IMR-90 (cell line): ENCODE results near the gene ALAS1. TPM values are rescaled to one million over a fixed set of nuclear protein-coding genes. Genes with fewer than 3 reads are reported as not detected.

ENCODE experiments used
- ATAC-seq: fragments of 200-7000 bp; cut with Tn5 transposase; 2 replicates; pipeline ENCODE4 v1.9.1; 2020; ENCODE audit warnings: low read depth, mild to moderate bottlenecking, moderate library complexity
- BruUV-seq: library from RNA; stranded (reverse); fragments of 400-500 nt; replicated peaks from 2 replicates; lab custom pipeline; 2021; lab: Mats Ljungman, UMichigan
- CTCF ChIA-PET: fragments of 300-600 bp; formaldehyde crosslinking; extraction: SDS; loops from one replicate; lab custom pipeline; 2021; ENCODE audit warnings: antibody characterized with exemption; lab: Yijun Ruan, JAX
- POLR2A ChIA-PET: fragments of 300-600 bp; sonication (Branson Sonifier 250); formaldehyde crosslinking; loops from one replicate; lab custom pipeline; 2022; ENCODE audit warnings: antibody characterized with exemption; ENCODE audit not compliant: unreplicated experiment; lab: Charles Lee
- DNase-seq: peaks from one replicate; pipeline ENCODE4 v3.0.0; 2013
- H2AFZ ChIP-seq: replicated peaks from 2 replicates; pipeline ENCODE3; 2013; ENCODE audit warnings: low read length, mild to moderate bottlenecking; ENCODE audit not compliant: poor library complexity
- H2AK5ac ChIP-seq: 2 replicates; pipeline ENCODE4 v1.6.1; 2013; ENCODE audit warnings: low read depth, low read length, inconsistent platforms
- H2AK9ac ChIP-seq: replicated peaks from 2 replicates; pipeline ENCODE3; 2013; ENCODE audit warnings: mild to moderate bottlenecking, low read depth, low read length, moderate library complexity; ENCODE audit not compliant: poor library complexity
- H2BK120ac ChIP-seq: 2 replicates; pipeline ENCODE4 v1.6.1; 2013; ENCODE audit warnings: low read depth, low read length, inconsistent platforms
- H2BK15ac ChIP-seq: 3 replicates; pipeline ENCODE4 v1.6.1; 2013; ENCODE audit warnings: low read depth, low read length, inconsistent platforms
- H2BK20ac ChIP-seq: 2 replicates; pipeline ENCODE4 v1.6.1; 2013; ENCODE audit warnings: low read depth, mild to moderate bottlenecking, inconsistent platforms, low read length, moderate library complexity
- H2BK5ac ChIP-seq: 2 replicates; pipeline ENCODE4 v1.6.1; 2013; ENCODE audit warnings: mild to moderate bottlenecking, low read depth, low read length, inconsistent platforms; ENCODE audit not compliant: poor library complexity, severe bottlenecking
- H3K14ac ChIP-seq: replicated peaks from 2 replicates; pipeline ENCODE4 v1.6.1; 2013; ENCODE audit warnings: low read depth, low read length, inconsistent platforms
- H3K18ac ChIP-seq: 2 replicates; pipeline ENCODE4 v1.6.1; 2013; ENCODE audit warnings: low read depth, low read length, control low read depth
- H3K23ac ChIP-seq: 2 replicates; pipeline ENCODE4 v1.6.1; 2013; ENCODE audit warnings: low read depth, low read length, inconsistent platforms
- H3K27ac ChIP-seq: 2 replicates; pipeline ENCODE4 v1.5.1; 2013; ENCODE audit warnings: mild to moderate bottlenecking, control low read depth, low read length; ENCODE audit not compliant: insufficient read depth
- H3K27me3 ChIP-seq: 2 replicates; pipeline ENCODE4 v1.6.1; 2013; ENCODE audit warnings: low read length; ENCODE audit not compliant: control insufficient read depth, insufficient read depth
- H3K36me3 ChIP-seq: 2 replicates; pipeline ENCODE4 v1.6.1; 2013; ENCODE audit warnings: low read length, mixed read lengths; ENCODE audit not compliant: control insufficient read depth, insufficient read depth
- H3K4ac ChIP-seq: 2 replicates; pipeline ENCODE4 v1.6.1; 2013; ENCODE audit warnings: low read depth, low read length, inconsistent platforms
- H3K4me1 ChIP-seq: 2 replicates; pipeline ENCODE4 v1.6.1; 2013; ENCODE audit warnings: low read length, mixed read lengths; ENCODE audit not compliant: control insufficient read depth, insufficient read depth
- H3K4me2 ChIP-seq: 2 replicates; pipeline ENCODE4 v1.6.1; 2013; ENCODE audit warnings: low read depth, mild to moderate bottlenecking, control low read depth, low read length, moderate library complexity
- H3K4me3 ChIP-seq: 2 replicates; pipeline ENCODE4 v1.5.1; 2013; ENCODE audit warnings: low read depth, mild to moderate bottlenecking, control low read depth, low read length, moderate library complexity; ENCODE audit not compliant: insufficient read depth
- H3K56ac ChIP-seq: 2 replicates; pipeline ENCODE4 v1.6.1; 2013; ENCODE audit warnings: low read length, inconsistent platforms; ENCODE audit not compliant: insufficient read depth; ENCODE audit errors: extremely low read depth
- H3K79me1 ChIP-seq, 2 experiments: 2 replicates each; pipeline ENCODE4 v1.6.1; 2013; ENCODE audit warnings: low read length in 2 of 2, inconsistent platforms in 1 of 2, low read depth in 1 of 2
- H3K9ac ChIP-seq: 2 replicates; pipeline ENCODE4 v1.6.1; 2013; ENCODE audit warnings: low read depth, low read length, control low read depth
- H3K9me1 ChIP-seq: 2 replicates; pipeline ENCODE4 v1.6.1; 2013; ENCODE audit warnings: low read length, inconsistent platforms; ENCODE audit not compliant: insufficient read depth
- H3K9me3 ChIP-seq: 2 replicates; pipeline ENCODE4 v1.6.1; 2013; ENCODE audit warnings: low read length; ENCODE audit not compliant: control insufficient read depth, insufficient read depth
- H4K20me1 ChIP-seq: 2 replicates; pipeline ENCODE4 v1.6.1; 2013; ENCODE audit warnings: low read length, inconsistent platforms; ENCODE audit not compliant: insufficient read depth
- H4K5ac ChIP-seq: 2 replicates; pipeline ENCODE4 v1.6.1; 2013; ENCODE audit warnings: mild to moderate bottlenecking, low read depth, low read length, control low read depth
- H4K8ac ChIP-seq, 2 experiments: 2 replicates each; pipeline ENCODE4 v1.6.1; 2013; ENCODE audit warnings: low read depth in 2 of 2, low read length in 2 of 2, control low read depth in 1 of 2, inconsistent platforms in 1 of 2
- H4K91ac ChIP-seq: 2 replicates; pipeline ENCODE4 v1.6.1; 2013; ENCODE audit warnings: low read depth, low read length, inconsistent platforms; ENCODE audit not compliant: insufficient read depth
- BHLHE40 ChIP-seq: fragments of 150-350 bp; IDR thresholded peaks from 2 replicates; pipeline ENCODE4 v1.6.1; 2016; ENCODE audit warnings: mild to moderate bottlenecking, low read depth, low read length
- CEBPB ChIP-seq: IDR thresholded peaks from 2 replicates; pipeline ENCODE4 v1.6.1; 2012; ENCODE audit warnings: low read depth, low read length, improper control_type of control experiment
- CHD1 ChIP-seq: IDR thresholded peaks from 2 replicates; pipeline ENCODE4 v1.6.1; 2012; ENCODE audit warnings: low read depth, low read length, improper control_type of control experiment
- CTCF ChIP-seq: conservative IDR thresholded peaks from 2 replicates; pipeline ENCODE4 v1.5.1; 2012; ENCODE audit warnings: mild to moderate bottlenecking, low read depth, low read length, improper control_type of control experiment
- ELK1 ChIP-seq: fragments of 150-350 bp; IDR thresholded peaks from 2 replicates; pipeline ENCODE4 v1.6.1; 2016; ENCODE audit warnings: low read depth, mild to moderate bottlenecking, low read length, moderate library complexity, borderline replicate concordance
- FOS ChIP-seq: fragments of 150-350 bp; IDR thresholded peaks from 2 replicates; pipeline ENCODE4 v1.6.1; 2016; ENCODE audit warnings: low read depth, low read length
- MAFK ChIP-seq: IDR thresholded peaks from 2 replicates; pipeline ENCODE4 v1.6.1; 2012; ENCODE audit warnings: low read depth, low read length, improper control_type of control experiment
- MXI1 ChIP-seq: IDR thresholded peaks from 2 replicates; pipeline ENCODE4 v1.6.1; 2012; ENCODE audit warnings: low read depth, mild to moderate bottlenecking, low read length, moderate library complexity, borderline replicate concordance
- RCOR1 ChIP-seq: IDR thresholded peaks from 2 replicates; pipeline ENCODE4 v1.6.1; 2012; ENCODE audit warnings: mild to moderate bottlenecking, low read length, improper control_type of control experiment; ENCODE audit not compliant: insufficient replicate concordance
- SMC3 ChIP-seq: fragments of 150-350 bp; IDR thresholded peaks from 2 replicates; pipeline ENCODE4 v1.6.1; 2016; ENCODE audit warnings: low read depth, mild to moderate bottlenecking, antibody characterized with exemption, low read length, moderate library complexity
- USF2 ChIP-seq: fragments of 150-350 bp; IDR thresholded peaks from 2 replicates; pipeline ENCODE4 v1.6.1; 2017; ENCODE audit warnings: mild to moderate bottlenecking, antibody characterized with exemption, low read length, low read depth
- WGBS, 2 experiments: methylation state at CpG; one replicate each; pipeline versions ENCODE4 v1.1.5 to v1.1.7; 2013; ENCODE audit warnings: missing lambda C conversion rate in 2 of 2; ENCODE audit not compliant: insufficient read length in 1 of 2; ENCODE audit errors: extremely low coverage in 2 of 2; 5-methylcytosine and 5-hydroxymethylcytosine counted together
- dilution Hi-C: fragments of 300-500 bp; cut with HindIII; formaldehyde crosslinking; loops from one replicate; pipeline ENCODE4 v1.14.3; 2018; ENCODE audit warnings: low sequenced_read_pairs; ENCODE audit not compliant: unreplicated experiment
- in situ Hi-C: fragments of 300-500 bp; cut with MboI; formaldehyde crosslinking; loops from 3 replicates; pipeline ENCODE4 v1.14.3; 2019; ENCODE audit warnings: low sequenced_read_pairs, inconsistent platforms, mixed read lengths
- intact Hi-C: fragments of 100-400 bp; cut with micrococcal nuclease; formaldehyde crosslinking; loops from 2 replicates; pipeline ENCODE4 v1.10.0; 2022
- polyA plus RNA-seq, 3 experiments: library from polyadenylated mRNA; depleted of rRNA; stranded (reverse); fragments of >200 nt; gene quantifications; 2 replicates each; pipeline ENCODE4 v1.2.3, GENCODE V29; 2012; ENCODE audit warnings: low replicate concordance in 1 of 3
- total RNA-seq: library from RNA; depleted of rRNA; stranded (reverse); fragments of >200 nt; gene quantifications from 2 replicates; pipeline ENCODE4 v1.2.3, GENCODE V29; 2012

Gene ALAS1
- total and polyA plus RNA-seq, 2 of the 4 experiments (the other 2 are of a cell fraction): 32.8 to 47.2 TPM

- no peak overlapping the region for H2AFZ ChIP-seq
- ATAC-seq: no peak
- dilution Hi-C loops: no loop called here
Observed at GRCh38 chr3:52256622-52257021, 58.7 kb downstream of the ALAS1 start.

More at GRCh38 chr3:52256622-52257021, 58.7 kb downstream of the ALAS1 start:
- intact Hi-C loops (no loop called here), in situ Hi-C loops (no loop called here)
- 0 out of 2 replicates have a peak, but pooled peaks cover 2% of the 10 kb centered on the region for H3K4me1 ChIP-seq
- TF ChIP-seq CTCF: no peak
- TF ChIP-seq ELK1: no peak
- no peak for TF ChIP-seq USF2
- no peak for TF ChIP-seq SMC3
- no peak for TF ChIP-seq RCOR1
- no peak for TF ChIP-seq FOS
- no peak for TF ChIP-seq CEBPB
- no peak for TF ChIP-seq CHD1
- TF ChIP-seq MXI1: no peak
- TF ChIP-seq BHLHE40: no peak
- no peak for TF ChIP-seq MAFK
- no peak overlapping the region for H2AK5ac ChIP-seq
- no peaks in the 10 kb centered on the region for H3K27me3 ChIP-seq
- H3K56ac ChIP-seq: no peak overlapping the region
- no peak overlapping the region for H3K4me2 ChIP-seq
- no peak overlapping the region for H3K23ac ChIP-seq
- H3K4ac ChIP-seq: no peak overlapping the region
- H3K36me3 ChIP-seq: peaks cover 57% of the 10 kb centered on the region
- no TSS peak for BruUV-seq
- ChIA-PET CTCF (interaction anchor here (1.1 kb wide), 1 partner anchor 11 kb away, joined by 3 read pairs; no protein-coding TSS in a partner anchor), POLR2A (interaction anchor here (0.5 kb wide), 1 partner anchor 1993 kb away, joined by 4 read pairs; no protein-coding TSS in a partner anchor)
- H2BK120ac ChIP-seq: no peak overlapping the region
- H2BK15ac ChIP-seq: no peak overlapping the region
- no peak overlapping the region for H2BK5ac ChIP-seq
- H3K14ac ChIP-seq: no peak overlapping the region
- H2BK20ac ChIP-seq: no peak overlapping the region
- H3K79me1 ChIP-seq: peaks cover 15 to 54% of the 10 kb centered on the region in 2 experiments
- H4K91ac ChIP-seq: no peak overlapping the region
- no peak overlapping the region for H3K9ac ChIP-seq
- H4K8ac ChIP-seq: no peak overlapping the region
- no peaks in the 10 kb centered on the region for H3K9me3 ChIP-seq
- H3K9me1 ChIP-seq: no peaks in the 10 kb centered on the region
- peaks cover 20% of the 10 kb centered on the region for H4K20me1 ChIP-seq
- WGBS, 2 experiments: 90% methylated on average over 2 of the region's 4 CpGs; no CpG with 5 or more reads in 1 of the 2 experiments
- H3K27ac ChIP-seq: no peak overlapping the region
- no peak overlapping the region for H3K18ac ChIP-seq
- DNase-seq: no peak
- H2AK9ac ChIP-seq: no peak overlapping the region
- no peak overlapping the region for H4K5ac ChIP-seq
- no peak overlapping the region for H3K4me3 ChIP-seq
